Measurements from ENCODE around the gene ADARB1.

Gene ADARB1

DNA sequence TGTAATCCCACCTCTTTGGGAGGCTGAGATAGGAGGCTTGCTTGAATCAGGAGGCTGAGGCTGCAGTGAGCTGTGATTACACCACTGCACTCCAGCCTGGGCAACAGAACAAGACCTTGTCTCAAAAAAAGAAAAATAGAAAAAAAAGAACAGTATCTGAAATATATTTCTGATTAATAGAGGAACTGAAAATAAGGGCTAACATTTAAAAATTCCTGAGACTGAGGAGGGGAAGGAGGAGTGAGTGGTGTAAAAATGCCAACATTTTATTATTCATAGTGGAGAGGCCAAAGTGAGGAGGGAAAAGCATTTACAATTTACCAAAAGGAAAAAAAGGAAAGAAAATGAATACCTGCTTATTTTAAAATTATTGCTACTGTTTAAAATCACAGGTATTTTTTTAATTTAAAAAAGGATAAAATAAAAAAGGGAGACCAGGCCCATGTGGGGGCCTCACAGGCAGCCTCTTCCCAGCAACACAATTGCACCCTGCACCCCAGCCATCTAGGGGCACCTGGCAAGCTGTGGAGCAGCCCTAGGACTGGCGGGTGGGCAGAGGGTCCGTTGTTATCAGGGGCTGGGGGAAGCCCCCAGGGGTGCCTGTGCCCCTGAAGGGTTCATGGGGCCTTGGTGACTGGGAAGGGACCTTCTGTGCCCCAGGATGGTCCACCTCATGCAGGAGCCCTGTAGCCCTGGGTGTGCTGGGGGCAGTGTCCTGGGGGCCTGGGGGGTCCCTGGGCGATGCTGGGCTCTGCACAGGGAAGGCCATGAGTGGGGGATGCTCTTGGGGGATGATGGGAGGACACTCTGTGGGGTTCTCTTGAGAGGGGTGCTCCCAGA, 34.8 kb upstream of the ADARB1 start:
- no peak for DNase-seq

DNA sequence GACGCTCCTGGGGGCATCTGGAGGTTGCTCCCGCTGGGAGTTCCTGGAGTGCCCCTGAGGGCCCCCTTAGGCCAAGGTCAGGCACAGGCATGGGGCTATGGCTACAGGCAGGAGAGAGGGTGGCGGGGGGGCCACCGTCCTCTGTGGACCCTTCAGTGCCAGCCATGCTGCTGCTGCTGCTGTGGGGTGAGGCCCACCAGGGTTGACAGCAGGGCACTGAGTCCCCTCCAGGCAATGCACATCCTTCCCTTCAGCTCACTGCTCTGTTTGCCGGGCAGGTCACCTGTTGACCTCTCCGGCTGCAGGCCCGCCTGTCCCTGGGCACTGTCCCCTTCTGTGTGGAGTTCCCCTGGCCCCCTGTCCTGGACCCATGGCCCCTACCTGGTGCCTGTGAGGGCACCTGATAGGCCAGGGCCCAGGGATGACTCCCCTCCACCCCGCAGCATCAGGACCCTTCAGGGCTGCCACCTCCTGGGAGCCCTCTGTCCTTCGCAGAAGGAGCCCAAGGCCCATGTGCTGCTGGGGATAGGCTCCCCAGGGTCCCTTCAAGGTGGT, 34.1 kb upstream of the ADARB1 start:
- no peak for DNase-seq

DNA sequence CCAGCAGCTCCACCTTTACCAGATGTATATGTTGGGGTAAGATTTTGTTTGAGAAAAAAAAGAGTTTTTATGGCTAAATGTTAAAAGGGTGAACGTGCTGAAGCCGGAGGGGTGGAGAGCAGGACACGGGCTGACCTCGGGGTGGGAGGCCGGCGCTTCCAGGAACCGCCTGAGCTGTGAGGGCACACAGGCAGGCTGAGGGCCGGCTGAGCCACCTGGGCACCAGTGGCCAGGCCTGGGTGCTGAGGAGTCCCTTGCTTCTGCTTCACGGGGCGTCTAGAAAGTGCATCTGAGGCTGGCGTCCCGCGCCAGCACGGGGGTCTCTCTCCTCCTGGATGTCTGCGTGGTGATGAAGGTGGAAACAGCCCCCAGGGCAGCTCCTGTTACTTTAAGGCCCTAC, 33.6 kb upstream of the ADARB1 start:
- no peak for DNase-seq

DNA sequence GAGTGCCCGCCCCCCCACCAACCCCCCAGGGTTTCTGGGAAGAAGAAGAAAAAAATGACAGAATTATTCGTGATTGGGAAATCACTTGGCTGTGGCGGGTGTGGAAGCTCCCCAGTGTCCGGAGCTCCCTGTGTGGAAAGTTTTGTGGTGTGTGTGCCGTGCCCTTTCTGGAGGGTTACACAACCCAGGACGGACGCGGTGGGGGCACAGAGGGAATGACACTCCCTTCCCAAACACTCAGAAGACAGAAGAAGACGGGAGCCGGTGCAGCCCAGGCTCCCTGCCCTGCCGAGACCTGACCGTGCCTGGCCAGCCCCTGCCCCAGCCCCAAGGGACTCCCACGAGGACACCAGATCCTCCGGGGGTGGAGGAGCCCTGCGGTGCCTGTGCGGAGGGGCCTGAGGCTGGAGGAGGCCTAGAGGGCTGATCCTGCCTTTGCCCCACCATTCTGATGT, 33.0 kb upstream of the ADARB1 start:
- DNase-seq = no peak

DNA sequence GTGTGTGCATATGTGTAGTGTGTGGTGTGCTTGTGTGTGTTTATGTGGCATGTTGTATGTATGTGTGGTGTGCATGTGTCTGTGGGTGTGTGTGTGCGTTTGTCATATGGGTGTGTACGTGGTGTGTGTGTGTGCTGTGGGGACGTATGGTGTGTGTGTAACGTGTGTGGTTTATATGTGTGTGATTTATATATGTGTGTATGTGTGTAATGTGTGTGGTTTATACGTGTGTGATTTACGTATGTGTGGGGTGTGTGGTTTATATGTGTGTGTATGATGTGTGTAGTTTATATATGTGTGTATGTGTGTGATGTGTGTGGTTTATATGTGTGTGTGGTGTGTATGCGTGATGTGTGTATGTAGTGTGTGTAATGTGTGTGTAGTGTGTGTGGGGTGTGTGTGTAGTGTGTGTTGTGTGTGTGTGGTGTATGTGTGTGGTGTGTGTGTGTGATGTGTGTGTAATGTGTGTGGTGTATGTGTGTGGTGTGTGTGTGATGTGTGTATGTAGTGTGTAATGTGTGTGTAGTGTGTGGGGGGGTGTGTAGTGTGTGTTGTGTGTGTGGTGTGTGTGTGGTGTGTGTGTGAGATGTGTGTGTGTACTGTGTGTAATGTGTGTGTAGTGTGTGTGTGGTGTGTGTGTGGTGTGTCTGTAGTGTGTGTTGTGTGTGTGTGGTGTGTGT, 32.3 kb upstream of the ADARB1 start:
- no peak for DNase-seq

DNA sequence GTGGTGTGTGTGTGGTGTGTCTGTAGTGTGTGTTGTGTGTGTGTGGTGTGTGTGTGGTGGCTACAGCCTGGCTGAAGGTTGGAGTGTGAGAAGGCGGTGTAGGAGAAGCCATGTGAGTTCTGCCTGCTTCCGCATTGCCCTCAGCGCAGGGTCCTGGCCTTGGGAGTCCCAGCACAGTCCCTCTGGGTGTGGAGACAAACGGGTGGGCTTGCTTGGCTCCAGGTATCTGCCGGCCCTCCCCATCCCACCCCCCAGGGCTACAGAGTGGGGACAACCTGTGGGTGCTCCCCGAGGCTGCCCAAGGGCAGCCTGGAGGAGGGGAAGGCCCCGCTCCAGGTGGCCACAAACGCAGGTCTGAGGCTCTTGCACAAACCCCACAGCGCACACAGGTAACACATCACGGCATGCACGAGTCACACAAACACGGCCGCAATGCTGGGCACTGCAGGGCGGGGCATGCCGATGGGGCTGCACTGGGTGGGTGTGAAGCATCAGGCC, 31.7 kb upstream of the ADARB1 start:
- DNase-seq = no peak

DNA sequence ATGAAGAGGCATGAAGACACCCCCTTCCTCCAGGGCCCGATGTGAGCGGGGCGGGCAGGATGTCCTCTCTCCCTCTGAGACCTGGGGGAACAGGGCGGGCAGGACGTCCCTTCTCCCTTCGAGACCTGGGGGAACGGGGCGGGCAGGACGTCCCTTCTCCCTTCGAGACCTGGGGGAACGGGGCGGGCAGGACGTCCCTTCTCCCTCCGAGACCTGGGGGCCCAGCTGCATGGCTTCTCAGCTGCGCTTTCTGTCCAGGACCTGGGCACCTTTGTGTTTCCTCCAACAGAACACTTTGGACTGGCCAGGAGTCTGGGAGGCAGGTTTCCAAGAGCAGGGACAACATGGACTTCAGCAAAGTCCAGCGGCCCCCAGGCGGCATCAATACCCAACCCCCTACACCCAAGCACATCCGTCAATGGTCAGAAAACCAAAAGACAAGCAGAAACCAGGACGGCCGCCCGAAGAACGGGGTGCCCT, 30.8 kb upstream of the ADARB1 start:
- DNase-seq = no peak

DNA sequence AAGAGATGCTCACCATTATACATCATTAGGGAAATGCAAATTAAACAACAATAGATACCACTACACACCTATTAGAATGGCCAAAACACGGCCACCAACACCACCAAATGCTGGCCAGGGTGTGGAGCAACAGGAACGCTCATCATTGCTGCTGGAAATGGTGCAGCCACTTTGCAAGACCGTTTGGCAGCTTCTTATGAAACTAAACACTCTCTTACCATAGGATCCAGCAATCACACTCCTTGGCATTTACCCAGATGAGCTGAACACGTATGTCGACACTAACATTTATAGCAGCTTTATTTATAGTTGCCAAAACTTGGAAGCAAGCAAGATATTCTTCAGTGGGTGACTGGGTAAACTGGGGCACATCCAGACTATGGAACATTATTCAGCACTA, 28.9 kb upstream of the ADARB1 start:
- no peak for DNase-seq

DNA sequence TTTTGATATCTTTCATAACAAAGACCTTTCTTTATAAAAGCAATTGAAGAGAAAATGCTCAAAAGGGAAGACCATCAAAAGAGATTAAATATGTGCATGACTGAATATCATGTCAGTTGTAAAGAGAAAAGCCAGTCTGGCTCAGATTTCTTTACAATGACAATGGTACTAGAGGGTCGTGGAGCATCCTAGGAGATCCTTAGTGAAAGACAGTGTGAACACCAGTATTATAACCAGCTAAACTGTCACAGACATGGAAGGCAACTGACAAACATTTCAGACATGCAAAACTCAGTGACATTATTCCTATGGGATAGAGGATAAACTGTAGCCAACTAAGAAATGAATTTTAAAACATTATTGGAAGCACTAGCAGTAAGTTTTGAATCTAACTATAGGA, 27.1 kb upstream of the ADARB1 start:
- DNase-seq = no peak

DNA sequence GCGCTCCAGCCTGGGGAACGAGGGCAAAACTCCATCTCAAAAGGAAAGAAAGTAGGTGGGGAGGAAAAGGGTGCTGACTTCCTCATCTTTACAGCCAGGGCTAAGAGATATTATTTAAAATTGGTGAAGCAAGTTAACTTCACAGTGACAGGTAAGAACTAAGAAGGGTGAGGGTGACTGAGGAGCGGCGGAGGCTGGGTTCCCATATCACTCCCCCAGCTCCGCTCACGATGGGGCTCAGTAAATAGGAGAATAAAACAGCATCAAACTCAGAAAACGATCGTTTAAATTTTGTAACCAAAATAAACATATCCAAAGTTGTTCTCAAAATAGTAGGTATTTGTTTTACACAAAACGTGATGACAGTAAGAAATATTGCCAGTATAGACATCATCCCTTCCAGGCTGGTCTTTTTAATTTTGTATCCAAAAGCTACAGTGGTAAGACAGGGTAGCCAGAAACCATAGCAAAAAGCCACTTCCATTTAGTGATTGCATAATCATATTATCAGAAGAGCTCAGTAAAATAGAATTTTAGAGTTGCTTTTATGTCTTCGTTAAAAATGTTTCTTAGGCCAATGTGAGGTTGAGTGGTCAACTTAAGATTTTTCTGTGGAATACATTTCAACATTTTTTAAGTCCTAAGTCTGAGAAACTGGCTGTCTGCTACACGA, 26.2 kb upstream of the ADARB1 start:
- no peak for DNase-seq

DNA sequence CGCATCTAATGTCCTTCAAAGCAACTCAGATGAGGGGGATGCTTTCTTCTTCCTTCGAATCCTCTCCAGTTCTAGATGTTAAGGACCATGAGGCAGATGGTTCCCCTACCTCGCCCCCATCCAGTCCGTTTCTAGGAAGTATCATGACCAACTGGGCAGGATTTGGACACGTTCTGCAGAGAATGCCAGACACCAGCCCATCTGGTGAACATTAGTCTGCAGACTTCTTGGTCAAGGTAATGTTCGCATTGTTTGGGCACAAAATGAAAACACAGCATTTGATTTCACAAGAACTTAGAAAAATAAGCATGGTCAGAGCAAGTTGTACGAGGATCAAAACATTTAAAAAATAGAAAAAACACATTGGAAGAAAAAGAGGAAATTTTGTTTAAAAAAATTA, 25.4 kb upstream of the ADARB1 start:
- DNase-seq = no peak

DNA sequence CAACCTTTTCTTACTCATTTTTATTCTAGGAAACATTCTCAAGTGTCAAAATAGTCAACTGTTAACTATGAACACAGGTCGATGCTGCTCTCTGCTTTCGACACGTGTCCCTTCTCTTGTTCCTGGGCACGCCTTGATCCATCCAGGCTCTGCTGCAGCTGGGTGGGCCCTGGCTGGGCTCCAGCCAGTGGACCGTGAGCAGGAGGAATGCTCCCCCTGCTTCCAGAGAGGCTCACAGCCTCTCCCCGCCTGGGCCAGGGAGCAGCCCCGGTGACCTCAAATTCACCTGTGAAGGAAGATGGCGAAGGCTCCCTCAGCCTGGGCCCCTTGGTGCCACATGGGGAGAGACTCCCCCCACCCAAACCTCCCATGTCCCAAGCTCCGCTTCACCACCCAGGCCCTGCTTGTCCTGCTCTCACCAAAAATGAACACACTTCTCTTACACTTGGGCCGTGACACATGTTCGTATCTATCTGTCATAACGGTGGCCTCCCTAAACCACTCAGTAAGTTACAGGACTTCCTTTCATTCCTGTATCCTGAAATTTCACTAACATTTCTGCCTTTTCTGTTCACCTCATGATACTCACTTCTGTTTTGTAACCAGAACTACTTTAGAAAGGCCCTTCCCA, 24.6 kb upstream of the ADARB1 start:
- peak; percentile 19 for DNase-seq

DNA sequence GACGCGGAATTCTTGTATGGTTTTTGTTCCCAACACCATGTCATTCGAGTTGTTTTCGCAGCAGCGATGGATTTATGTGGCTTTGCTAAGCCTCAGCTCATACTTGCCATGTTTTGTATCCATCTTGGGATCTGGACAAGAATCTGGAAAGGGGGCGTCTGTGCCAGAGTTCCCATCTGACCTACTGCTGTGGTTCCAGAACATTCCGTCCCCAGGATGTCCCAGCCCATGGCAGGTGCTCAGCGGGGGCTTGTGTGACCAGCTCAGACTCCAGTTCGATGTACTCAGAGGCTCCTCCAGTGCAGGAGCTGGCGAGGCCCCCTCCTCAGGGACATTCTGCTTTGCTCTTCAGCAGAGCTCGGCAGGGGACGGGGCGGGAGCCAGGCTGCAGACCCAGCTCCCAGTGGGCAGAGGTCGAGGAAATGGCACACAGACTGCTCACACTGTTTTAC, 24.0 kb upstream of the ADARB1 start:
- DNase-seq = no peak

DNA sequence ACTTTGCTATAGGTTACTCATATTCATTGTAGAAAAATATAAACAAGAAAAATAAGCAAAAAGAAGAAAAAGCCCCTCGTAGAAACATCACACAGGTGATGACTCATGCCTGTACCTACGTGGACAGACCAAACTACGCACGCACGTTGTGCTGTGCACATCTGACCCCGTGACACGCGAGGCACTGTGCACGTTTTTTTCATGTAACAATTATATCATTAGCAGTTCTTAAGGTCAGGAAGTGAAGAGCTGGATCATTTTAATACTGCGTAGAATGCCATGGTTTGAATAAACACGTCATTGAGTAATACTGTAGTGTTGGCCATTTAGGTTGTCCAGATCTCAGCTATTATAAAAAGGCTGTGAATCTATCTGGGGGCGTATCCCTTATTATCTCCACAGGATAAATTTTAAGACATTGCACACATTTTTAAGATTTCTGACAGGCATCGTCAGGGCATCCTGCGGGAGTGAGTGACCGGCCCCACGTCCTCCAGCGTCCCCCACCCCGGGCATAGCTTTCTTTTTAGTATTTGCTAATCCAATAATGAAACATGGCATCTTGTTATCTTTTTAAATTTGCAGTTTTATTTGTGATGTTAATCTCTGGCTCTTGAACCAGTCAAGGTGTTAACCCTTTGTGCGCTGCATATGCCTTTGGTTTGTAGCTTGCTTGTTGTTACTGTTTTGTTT, 23.4 kb upstream of the ADARB1 start:
- no peak for DNase-seq

DNA sequence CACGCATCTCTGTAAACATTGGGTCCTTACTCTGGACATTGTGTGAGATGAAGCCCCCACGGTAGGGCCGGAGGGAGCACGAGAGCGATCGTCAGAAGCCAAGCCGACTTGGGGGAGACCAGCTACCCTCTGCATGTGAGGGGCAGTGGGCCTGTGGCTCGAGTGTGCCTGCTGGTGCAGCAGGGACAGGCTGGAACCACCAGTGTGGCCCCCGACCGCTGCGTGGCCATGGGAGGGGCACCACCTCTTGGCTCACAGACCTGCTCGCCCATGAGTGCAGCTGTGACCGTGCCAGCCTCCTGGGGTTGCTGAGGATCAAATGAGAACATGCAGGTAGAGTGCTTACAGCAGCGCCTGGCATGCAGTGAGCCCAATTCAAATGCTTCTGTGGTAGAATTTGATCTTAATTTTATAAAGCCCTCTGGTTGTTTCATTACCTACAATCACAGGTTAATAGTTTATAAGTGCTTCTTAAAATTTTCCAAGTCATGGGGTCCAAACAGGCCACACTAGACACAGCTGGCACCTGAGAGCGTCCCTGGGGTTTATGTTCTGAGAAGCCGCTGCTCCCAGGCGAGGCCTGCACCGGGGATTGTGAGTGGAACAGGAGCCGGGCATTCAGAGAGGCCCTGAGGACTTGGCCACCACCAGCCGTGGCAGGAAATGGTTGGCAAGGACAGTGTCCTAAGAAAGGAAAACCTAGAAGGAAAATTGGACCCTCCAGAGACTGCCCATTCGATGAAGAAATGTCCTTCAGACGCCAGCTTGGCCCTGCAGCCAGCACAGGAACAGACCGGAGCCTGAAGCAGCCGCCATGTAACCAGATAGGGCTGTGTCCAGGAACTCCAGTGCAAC, 22.6 kb upstream of the ADARB1 start:
- DNase-seq = peak; percentile 53

DNA sequence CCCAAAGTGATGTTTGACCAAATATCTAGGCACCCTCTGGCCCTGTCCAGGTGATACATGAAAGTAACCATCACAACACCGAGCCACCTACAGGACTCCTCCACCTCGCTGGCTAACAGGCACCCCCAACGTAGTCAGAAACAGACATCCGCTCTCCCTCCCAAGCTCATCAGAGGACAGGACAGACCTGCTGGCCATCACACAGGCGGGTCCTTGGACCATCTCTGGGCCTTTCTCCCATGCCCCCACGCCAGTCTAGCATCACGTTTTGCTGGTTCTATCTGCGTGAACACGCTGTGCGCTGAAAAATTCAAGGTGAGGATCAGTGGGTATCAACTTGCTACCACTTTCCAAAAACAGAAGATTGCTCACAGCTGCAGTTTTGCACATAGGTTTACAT, 21.4 kb upstream of the ADARB1 start:
- no peak for DNase-seq

DNA sequence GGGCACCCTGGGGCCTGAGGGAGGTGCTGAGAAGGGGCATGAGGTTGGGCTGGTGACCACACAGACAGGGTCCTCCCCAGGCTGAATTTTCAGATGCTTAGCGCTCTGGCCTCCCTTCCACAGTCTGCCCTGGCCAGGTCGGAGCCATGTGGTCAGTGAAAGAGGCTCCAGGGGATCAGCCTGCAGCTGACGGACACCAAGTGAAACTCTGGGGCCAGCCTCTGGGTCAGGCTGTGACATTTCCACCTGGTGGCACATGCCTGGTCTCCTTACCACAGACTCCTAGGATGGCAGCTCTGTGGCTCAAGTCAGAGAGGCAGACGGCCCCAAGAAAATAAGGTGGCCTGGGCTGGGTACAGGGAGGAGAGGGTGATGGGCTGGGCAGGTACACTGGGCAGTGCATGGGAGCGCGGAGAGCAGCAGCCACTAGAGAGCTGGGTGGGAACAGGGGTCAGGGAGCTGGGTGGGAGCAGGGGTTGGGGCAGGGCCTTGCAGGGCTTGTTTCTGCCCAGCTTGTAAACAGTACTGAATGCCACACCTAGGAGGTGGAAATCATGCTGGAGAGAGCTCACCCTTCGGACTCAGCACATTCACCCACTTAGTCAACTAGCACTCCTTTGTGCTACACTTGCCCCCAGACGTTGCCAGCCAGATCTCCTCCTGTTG, 20.7 kb upstream of the ADARB1 start:
- no peak for DNase-seq

DNA sequence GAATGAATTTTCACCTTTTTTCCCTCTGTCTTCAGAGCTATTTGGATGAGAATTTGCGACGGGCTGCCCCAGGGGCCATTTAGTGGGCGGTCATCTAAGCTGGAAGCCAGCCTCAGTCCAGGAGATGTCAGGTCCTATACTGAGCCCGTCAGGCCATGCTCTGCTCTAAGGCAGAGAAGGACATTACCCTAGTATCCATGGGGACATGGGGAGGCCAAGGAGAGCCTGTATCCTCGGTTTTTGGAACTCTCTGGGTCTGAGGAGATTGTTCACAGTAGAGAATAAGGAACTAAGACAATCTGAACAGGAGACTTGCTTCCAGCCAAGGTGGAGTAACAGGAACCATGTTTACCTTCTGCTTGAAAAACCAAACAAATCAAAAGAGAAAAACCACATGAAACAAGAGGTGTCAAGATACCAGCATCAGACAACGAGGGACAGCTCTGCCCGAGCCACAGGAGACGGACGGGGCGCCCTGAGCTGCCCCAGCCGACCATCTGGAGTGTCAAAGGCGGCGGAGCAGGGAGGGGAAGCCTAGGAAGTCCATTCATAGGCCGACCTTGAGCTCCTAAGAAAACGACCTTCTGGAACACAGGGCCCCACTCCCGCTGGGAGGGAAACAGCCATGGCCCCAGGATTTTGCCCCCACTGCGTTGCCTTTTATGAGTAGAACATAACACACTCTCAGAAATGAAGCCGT, 20.0 kb upstream of the ADARB1 start:
- DNase-seq = no peak

DNA sequence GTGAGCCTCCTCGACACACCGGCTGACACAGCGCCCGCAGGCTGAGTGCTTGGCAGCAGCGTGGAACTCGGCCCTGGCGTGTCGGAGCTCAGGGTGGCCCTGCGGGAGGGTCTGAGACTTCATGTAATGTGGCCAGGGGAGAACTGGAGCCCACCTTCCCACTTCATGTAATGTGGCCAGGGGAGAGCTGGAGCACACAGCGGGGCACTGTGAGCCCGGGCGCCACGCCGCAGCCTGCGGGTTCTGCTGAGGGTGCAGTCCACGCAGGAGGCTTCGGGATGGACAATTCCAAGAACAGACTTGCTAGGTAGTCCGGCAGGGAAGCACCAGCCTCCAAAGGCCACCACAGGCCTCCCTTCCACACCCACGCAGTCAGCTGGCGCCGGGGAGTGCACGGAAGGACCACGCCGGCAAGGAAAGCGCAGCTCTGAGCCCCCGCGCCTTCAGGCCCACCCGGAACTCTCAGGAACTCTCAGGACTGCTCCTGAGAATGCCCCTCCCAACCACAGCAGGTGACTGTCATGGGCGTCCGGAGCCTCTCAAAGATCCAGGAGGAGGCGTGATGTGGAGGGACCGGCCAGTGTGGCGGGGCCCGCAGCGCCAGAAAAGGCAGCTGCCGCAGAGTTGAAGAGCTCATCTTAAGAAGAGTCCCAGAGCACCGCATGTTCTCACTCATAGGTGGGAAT, 19.3 kb upstream of the ADARB1 start:
- DNase-seq = peak; percentile 16

Measured in DMS79 treated with DMSO at 0.1 percent for 48 hours (cell line).